AG04450 (cell line): ENCODE results near the gene ARFGEF2. TPM values are rescaled to one million over a fixed set of nuclear protein-coding genes. Genes with fewer than 3 reads are reported as not detected.
"Not testable (repeated sequence)": the region's sequence is repeated elsewhere in the genome, so short reads cannot be mapped to it uniquely, and the experiment has no call there.

Experiments used
- CTCF ChIA-PET: fragments of 300-600, 350-600 bp; formaldehyde crosslinking; extraction: SDS; loops from one replicate; lab custom pipeline; 2022; ENCODE audit warnings: antibody characterized with exemption, inconsistent platforms; lab: Charles Lee
- POLR2A ChIA-PET: fragments of 350-600 bp; formaldehyde crosslinking; extraction: SDS; loops from one replicate; lab custom pipeline; 2021; ENCODE audit warnings: antibody characterized with exemption, inconsistent platforms; lab: Yijun Ruan, JAX
- DNase-seq: peaks from one replicate; pipeline ENCODE4 v3.0.0-alpha.2; 2011; ENCODE audit warnings: low read depth, low spot score
- H3K27ac ChIP-seq: one replicate; pipeline ENCODE4 v1.5.1; 2012; ENCODE audit warnings: low read depth, low read length, control low read depth
- H3K27me3 ChIP-seq: one replicate; pipeline ENCODE4 v1.6.0; 2012; ENCODE audit warnings: low read length; ENCODE audit not compliant: control insufficient read depth, insufficient read depth
- H3K4me3 ChIP-seq: 2 replicates; pipeline ENCODE4 v1.5.1; 2011; ENCODE audit warnings: mild to moderate bottlenecking, low read depth, low read length, control low read depth
- H3K9me3 ChIP-seq: 2 replicates; pipeline ENCODE4 v1.5.1; 2012; ENCODE audit warnings: low read length; ENCODE audit not compliant: control insufficient read depth, insufficient read depth
- polyA plus RNA-seq: library from polyadenylated mRNA; depleted of rRNA; stranded (reverse); fragments of >200 nt; gene quantifications from 2 replicates; pipeline ENCODE4 v1.2.3, GENCODE V29; 2011
- TF ChIP-seq, protein P1 (sequence below): IDR thresholded peaks from 2 replicates; pipeline ENCODE4 v1.5.1; 2011; ENCODE audit warnings: low read depth, low read length, control low read depth, inconsistent platforms

ARFGEF2 gene
- polyA plus RNA-seq, 1 experiment = 22.3 TPM

DNA sequence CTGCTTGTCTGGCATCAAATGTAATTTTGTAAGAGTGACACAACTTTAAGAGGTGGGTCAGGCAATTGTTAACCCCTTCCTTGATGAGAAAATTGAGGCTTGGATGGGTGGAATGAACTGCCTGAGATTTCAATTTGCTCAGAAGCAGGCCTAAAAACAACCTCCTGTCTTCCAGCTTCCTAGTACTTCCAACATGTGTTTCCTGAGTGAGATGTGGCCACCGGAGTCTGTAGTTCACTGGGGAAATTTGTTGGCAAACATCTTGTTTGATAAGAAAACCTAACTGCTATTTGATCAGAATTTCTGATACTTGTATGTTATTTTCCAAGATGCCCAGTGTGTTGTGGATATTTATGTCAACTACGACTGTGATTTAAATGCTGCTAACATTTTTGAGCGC lies 51.3 kb downstream of the ARFGEF2 start:
- ChIA-PET POLR2A (no interaction called here), CTCF (no interaction called here)
- TF ChIP-seq, protein P1, sequence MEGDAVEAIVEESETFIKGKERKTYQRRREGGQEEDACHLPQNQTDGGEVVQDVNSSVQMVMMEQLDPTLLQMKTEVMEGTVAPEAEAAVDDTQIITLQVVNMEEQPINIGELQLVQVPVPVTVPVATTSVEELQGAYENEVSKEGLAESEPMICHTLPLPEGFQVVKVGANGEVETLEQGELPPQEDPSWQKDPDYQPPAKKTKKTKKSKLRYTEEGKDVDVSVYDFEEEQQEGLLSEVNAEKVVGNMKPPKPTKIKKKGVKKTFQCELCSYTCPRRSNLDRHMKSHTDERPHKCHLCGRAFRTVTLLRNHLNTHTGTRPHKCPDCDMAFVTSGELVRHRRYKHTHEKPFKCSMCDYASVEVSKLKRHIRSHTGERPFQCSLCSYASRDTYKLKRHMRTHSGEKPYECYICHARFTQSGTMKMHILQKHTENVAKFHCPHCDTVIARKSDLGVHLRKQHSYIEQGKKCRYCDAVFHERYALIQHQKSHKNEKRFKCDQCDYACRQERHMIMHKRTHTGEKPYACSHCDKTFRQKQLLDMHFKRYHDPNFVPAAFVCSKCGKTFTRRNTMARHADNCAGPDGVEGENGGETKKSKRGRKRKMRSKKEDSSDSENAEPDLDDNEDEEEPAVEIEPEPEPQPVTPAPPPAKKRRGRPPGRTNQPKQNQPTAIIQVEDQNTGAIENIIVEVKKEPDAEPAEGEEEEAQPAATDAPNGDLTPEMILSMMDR = no peak
- H3K27me3 ChIP-seq = no peaks in the 10 kb centered on the region
- DNase-seq = no peak
- H3K27ac ChIP-seq = no peak overlapping the region
- H3K9me3 ChIP-seq = no peaks in the 10 kb centered on the region; the same call in 1 of the 2 replicates
- H3K4me3 ChIP-seq = no peak overlapping the region

DNA sequence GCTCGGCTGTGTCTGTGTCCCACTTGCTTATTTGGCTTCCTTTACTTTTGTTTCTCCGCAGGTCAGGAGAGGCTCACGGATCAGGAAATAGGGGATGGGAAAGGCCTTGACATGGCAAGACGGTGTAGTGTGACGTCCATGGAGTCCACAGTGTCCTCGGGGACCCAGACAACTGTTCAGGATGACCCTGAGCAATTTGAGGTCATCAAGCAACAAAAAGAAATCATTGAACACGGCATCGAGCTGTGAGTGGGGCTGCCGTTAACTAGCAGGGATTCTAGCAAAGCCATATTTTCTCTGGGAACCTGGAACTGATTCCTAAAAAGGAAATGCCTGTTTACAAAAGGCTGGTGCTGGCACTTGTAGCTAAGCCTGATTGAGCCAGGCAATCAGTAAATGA lies 54.4 kb downstream of the ARFGEF2 start:
- no peak for DNase-seq
- CTCF ChIA-PET = no interaction called here
- TF ChIP-seq, protein P1 = no peak
- POLR2A ChIA-PET = no interaction called here
- Histone ChIP-seq H3K4me3 (no peak overlapping the region), H3K27me3 (no peaks in the 10 kb centered on the region), H3K27ac (no peak overlapping the region), H3K9me3 (no peaks in the 10 kb centered on the region; the same call in 1 of the 2 replicates)

DNA sequence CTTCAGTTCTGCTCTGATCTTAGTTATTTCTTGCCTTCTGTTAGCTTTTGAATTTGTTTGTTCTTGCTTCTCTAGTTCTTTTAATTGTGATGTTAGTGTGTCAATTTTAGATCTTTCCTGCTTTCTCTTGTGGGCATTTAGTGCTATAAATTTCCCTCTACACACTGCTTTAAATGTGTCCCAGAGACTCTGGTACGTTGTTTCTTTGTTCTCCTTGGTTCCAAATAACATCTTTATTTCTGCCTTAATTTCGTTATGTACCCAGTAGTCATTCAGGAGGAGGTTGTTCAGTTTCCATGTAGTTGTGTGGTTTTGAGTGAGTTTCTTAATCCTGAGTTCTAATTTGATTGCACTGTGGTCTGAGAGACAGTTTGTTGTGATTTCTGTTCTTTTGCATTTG lies 58.5 kb downstream of the ARFGEF2 start:
- DNase-seq, H3K27ac ChIP-seq, H3K9me3 ChIP-seq, H3K4me3 ChIP-seq, POLR2A ChIA-PET, H3K27me3 ChIP-seq: not testable (repeated sequence)
- CTCF ChIA-PET = interaction anchor here (0.6 kb wide), 1 partner anchor 23 kb away, joined by 5 read pairs; no protein-coding TSS in a partner anchor

DNA sequence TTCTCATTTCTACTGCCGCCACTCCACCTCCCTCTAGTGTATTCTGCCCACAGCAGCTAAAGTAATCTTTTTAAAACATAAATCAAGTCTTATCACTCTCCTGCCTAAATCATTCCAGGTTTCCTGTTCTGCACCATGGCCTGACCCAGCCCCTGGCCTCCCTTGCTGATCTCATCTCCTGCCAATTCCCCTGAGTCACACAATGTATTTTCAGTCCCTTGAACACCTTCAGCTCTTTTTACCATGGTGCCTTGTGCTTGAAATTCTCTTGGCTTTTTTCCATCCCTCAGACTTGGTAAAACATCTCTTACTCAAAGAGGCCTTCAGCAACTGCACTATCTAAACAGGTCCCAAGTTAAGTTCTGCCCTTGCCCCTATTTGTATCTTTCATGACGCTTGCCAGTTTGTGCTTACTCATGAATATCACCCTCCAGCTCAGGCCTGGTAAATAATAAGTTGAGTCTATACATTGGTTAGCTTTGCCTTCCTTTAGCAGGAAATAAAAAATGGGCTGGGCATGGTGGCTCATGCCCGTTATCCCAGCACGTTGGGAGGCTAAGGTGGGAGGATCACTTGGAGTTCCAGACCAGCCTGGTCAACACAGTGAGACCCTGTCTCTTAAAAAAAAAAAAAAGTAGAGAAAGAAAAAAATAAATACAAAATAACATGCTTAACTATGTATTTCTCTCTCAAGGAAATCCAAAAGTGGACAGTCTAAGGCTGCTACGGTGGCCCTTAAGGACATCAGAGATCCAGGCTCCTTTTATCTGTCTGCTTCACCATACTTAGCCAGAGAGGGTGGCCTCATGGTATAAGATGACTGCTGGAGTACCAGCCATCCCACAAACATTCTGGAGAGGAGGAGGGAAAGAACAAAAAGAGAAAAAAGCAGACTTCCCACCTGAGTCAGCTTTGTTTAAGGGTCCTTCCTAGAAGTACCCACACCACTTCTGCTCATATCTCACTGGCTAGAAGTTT lies 62.2 kb downstream of the ARFGEF2 start:
- peaks cover 8% of the 10 kb centered on the region for H3K9me3 ChIP-seq
- H3K27me3 ChIP-seq = no peaks in the 10 kb centered on the region
- TF ChIP-seq, protein P1 = no peak
- POLR2A ChIA-PET = no interaction called here
- H3K4me3 ChIP-seq = no peak overlapping the region
- CTCF ChIA-PET = interaction anchor here (0.7 to 1.8 kb wide), 2 partner anchors 79 to 326 kb away, joined by 9 read pairs; no protein-coding TSS in a partner anchor
- DNase-seq = peak; percentile 47
- H3K27ac ChIP-seq = peak overlapping the region; percentile 67

DNA sequence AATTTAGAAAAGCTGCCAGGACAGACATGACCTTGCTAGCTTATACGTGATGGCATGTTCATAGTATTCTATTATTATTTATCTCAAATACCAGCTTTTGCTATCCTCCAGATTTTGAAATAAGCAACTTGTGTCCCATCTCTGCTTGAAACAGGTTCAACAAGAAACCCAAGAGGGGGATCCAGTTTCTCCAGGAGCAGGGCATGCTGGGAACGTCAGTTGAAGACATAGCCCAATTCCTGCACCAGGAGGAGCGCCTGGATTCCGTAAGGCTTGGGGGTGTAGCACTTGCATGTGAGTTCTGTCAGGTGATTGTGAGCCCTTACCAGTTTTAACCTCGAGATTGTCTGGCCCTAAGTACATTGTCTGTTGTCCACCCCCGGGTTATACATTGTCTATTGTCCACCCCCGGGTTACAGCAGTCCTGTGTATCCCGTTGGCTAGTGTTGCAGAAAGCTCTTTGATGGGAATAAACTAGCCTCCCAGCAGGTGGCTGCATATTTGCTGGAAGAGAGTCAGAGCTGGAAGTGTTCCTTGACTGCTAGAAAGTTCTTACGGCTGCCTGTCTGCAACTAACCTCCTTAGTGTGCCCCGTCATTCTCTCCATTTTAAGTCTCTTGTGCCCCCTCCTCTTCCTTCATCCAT lies 63.2 kb downstream of the ARFGEF2 start:
- H3K4me3 ChIP-seq = no peak overlapping the region
- ChIA-PET CTCF (interaction anchor here (1.8 kb wide), 1 partner anchor 327 kb away, joined by 9 read pairs; no protein-coding TSS in a partner anchor), POLR2A (no interaction called here)
- H3K9me3 ChIP-seq = peaks cover 8% of the 10 kb centered on the region
- peak overlapping the region; percentile 67 for H3K27ac ChIP-seq
- TF ChIP-seq, protein P1 = no peak
- DNase-seq = no peak
- no peaks in the 10 kb centered on the region for H3K27me3 ChIP-seq
